ENCODE measurements around the gene ARHGEF4.

ARHGEF4 gene

DNA sequence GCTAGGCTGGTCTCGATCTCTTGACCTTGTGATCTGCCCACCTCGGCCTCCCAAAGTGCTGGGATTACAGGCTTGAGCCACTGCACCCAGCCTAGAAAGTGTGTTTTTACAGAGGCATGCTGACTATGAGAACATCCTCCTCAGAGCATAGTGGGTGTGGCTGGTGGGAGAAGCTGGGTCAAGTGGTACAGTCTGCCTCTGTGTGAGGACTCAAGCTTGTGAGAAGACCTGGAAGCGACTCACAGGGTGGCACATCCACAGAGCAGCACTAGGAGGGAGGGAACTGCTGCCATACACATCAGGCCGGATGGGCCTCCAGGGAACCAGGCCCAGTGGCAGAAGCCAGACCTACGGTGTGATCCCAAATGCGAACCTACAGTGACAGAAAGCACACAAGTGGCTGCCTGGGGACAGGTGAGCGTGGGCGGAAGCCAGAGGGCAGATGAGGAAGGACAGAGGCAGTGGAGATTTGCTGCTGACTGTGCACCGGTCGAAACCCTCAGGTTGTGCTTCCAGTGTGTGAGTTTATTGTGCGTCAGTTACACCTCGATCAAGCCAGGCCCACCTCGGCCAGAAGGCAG, 8.9 kb downstream of the ARHGEF4 start:
- DNase-seq (ENCODE audit: low read depth): no peak
- H3K4me3 ChIP-seq (ENCODE audit: control insufficient read depth, low read depth, low read length): no peak overlapping the region
- no peak for TF ChIP-seq CTCF (conservative IDR thresholded peaks at IDR 0.05; ENCODE audit: control insufficient read depth, insufficient read depth, low read depth, low read length)

DNA sequence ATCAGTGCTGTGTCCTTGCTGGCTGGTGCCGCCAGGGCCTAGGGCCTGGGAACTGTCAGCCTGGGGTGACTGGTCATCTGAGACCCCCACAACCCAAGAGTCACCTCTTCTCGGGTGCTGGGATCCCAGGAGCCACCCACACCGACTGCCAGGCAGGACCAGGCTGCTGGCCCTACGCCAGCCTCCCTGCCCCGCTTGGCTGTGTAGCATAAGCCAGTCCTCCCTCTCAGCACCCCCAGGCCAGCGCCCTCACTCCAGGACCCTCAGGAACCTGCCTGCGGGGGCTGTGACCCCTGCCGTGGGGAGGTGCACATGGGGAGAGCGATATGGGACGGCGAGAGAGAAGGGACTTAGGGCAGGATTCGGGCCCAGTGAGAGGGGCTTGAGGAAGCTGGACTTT, 9.5 kb downstream of the ARHGEF4 start:
- no peak for DNase-seq (ENCODE audit: low read depth)
- TF ChIP-seq CTCF (conservative IDR thresholded peaks at IDR 0.05; ENCODE audit: control insufficient read depth, insufficient read depth, low read depth, low read length): no peak
- no peak overlapping the region for H3K4me3 ChIP-seq (ENCODE audit: control insufficient read depth, low read depth, low read length)

DNA sequence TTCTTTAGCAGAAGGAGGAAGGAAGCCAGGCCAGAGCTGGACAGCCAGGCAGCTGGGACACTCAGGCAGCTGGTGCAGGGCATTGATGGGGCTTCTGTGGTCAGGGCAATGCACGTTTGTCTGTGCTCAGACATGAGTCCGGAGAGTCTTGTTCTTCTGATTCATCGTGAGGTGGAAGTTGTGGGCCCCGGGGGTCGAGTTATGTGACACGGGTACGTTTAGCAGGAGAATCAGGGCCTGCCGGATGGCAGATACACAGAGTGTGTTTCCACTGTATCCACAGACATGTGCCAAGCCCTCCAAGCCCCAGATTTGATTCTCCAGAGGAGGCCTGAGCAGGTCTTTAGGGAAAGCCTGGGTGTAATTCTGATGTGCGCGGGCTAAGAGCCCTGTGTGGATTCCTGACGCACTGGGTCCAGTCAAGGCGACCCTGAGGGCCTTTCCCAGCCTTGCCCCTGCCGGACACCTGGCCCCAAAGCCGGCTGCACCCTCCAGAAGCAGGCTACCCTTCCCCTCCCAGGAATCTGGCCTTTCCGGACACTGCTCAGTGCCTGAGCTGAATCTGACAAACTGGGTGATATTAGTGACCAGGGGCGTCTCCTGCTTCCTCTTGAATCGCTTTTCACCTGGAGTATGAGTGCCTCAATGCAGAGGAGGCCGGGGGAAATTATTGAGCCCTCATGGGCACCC, 10.1 kb downstream of the ARHGEF4 start:
- DNase-seq (ENCODE audit: low read depth): no peak
- H3K4me3 ChIP-seq (ENCODE audit: control insufficient read depth, low read depth, low read length): no peak overlapping the region
- no peak for TF ChIP-seq CTCF (conservative IDR thresholded peaks at IDR 0.05; ENCODE audit: control insufficient read depth, insufficient read depth, low read depth, low read length)

DNA sequence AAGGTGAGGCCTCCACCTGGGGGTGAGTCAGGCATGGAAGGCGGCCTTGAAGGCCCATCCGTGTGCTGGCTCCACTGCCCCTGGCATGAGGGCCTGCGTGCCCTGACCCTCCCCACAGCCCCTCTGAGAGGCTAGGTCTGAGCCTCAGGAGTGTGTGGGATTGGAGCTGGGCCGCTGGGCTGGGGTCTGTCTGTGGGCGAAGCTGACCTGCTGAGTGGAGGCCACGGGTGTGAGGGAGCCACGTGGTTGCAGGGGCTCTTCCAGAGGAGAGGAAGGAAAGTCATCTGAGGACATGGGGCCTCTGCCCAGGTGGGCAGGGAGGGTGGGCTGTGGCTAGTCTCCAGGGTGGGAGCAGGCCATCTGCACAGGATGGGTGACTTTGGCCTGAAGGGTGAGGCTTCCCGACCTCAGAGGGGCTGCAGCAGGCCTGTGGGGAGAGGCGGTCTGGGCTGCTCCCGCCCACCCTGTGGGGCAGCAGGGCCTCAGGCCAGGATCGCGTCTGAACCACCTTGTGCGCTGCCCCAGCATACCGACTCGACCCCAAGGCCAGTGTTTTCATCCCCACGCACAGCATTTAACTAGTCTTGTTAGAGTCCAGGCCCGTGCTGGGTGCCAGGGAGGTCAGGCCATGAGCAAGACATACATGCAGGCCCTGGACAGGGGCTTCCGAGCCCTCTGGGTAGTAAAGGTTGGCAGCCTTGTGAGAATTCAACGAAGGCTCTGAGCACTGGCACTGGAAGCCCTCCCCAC, 11.2 kb downstream of the ARHGEF4 start:
- TF ChIP-seq CTCF (conservative IDR thresholded peaks at IDR 0.05; ENCODE audit: control insufficient read depth, insufficient read depth, low read depth, low read length): no peak
- DNase-seq (ENCODE audit: low read depth): no peak
- H3K4me3 ChIP-seq (ENCODE audit: control insufficient read depth, low read depth, low read length): no peak overlapping the region

- DNase-seq (ENCODE audit: low read depth): no peak
- no peak overlapping the region for H3K4me3 ChIP-seq (ENCODE audit: control insufficient read depth, low read depth, low read length)
- no peak for TF ChIP-seq CTCF (conservative IDR thresholded peaks at IDR 0.05; ENCODE audit: control insufficient read depth, insufficient read depth, low read depth, low read length)
Observed at GRCh38 chr2:130848526-130849210, 12.0 kb downstream of the ARHGEF4 start.

- H3K4me3 ChIP-seq (ENCODE audit: control insufficient read depth, low read depth, low read length): no peak overlapping the region
- no peak for TF ChIP-seq CTCF (conservative IDR thresholded peaks at IDR 0.05; ENCODE audit: control insufficient read depth, insufficient read depth, low read depth, low read length)
- no peak for DNase-seq (ENCODE audit: low read depth)
Observed at GRCh38 chr2:130849896-130850787, 13.4 kb downstream of the ARHGEF4 start.

Data from fibroblast of mammary gland (primary cell).